H1 (cell line): ENCODE measurements around the gene PLSCR3. TPM values are rescaled to one million over a fixed set of nuclear protein-coding genes. Genes with fewer than 3 reads are reported as not detected.

ENCODE experiments used
- CTCF ChIA-PET: fragments of 300-600 bp; sonication (Branson Sonifier 250); formaldehyde crosslinking; loops from one replicate; lab custom pipeline; 2021; ENCODE audit not compliant: partially characterized antibody; lab: Charles Lee
- POLR2A ChIA-PET: fragments of 300-600 bp; sonication (Branson Sonifier 250); formaldehyde crosslinking; loops from one replicate; lab custom pipeline; 2021; ENCODE audit warnings: inconsistent platforms; ENCODE audit not compliant: partially characterized antibody; lab: Charles Lee
- DNase-seq, 2 experiments: peaks; one replicate each; pipeline versions ENCODE4 v3.0.0 to v3.0.0-alpha.2; 2010 to 2022; ENCODE audit warnings: low spot score in 2 of 2, low read depth in 1 of 2, mixed read lengths in 1 of 2
- FAIRE-seq: peaks from 2 replicates; lab custom pipeline; 2011; peaks lifted over from hg19 to GRCh38; lab: Jason Lieb, UNC
- H2AFZ ChIP-seq: 2 replicates; pipeline ENCODE4 v1.8.1; 2012; ENCODE audit warnings: low read length, inconsistent platforms
- H2AK5ac ChIP-seq: 2 replicates; pipeline ENCODE4 v1.6.1; 2013; ENCODE audit warnings: low read depth, low read length
- H2BK120ac ChIP-seq: replicated peaks from 2 replicates; pipeline ENCODE3; 2013; ENCODE audit warnings: low read depth, low read length, inconsistent platforms
- H2BK12ac ChIP-seq: 2 replicates; pipeline ENCODE4 v1.6.1; 2013; ENCODE audit warnings: low read depth, low read length
- H2BK15ac ChIP-seq: 2 replicates; pipeline ENCODE4 v1.6.1; 2013; ENCODE audit warnings: low read length
- H2BK20ac ChIP-seq: 2 replicates; pipeline ENCODE4 v1.6.1; 2013; ENCODE audit warnings: low read length
- H2BK5ac ChIP-seq: 2 replicates; pipeline ENCODE4 v1.6.1; 2013; ENCODE audit warnings: low read depth, low read length
- H3K14ac ChIP-seq: 2 replicates; pipeline ENCODE4 v1.6.1; 2013; ENCODE audit warnings: inconsistent platforms; ENCODE audit not compliant: insufficient read length
- H3K18ac ChIP-seq: 2 replicates; pipeline ENCODE4 v1.6.1; 2013; ENCODE audit warnings: low read length; ENCODE audit errors: extremely low read depth
- H3K23ac ChIP-seq: 2 replicates; pipeline ENCODE4 v1.6.1; 2013; ENCODE audit warnings: inconsistent platforms; ENCODE audit not compliant: insufficient read length
- H3K23me2 ChIP-seq: 2 replicates; pipeline ENCODE4 v1.6.1; 2013; ENCODE audit warnings: low read depth, low read length
- H3K27ac ChIP-seq: 2 replicates; pipeline ENCODE4 v1.6.1; 2011; ENCODE audit warnings: low read depth, low read length, inconsistent platforms
- H3K27me3 ChIP-seq, 4 experiments: replicated peaks in 1 of 4; 1 replicate in 1 of 4; 2 replicates in 3 of 4; pipeline versions ENCODE4 v1.6.1 to v1.8.1; 2011 to 2013; ENCODE audit warnings: low read length in 3 of 4, mild to moderate bottlenecking in 3 of 4, inconsistent platforms in 2 of 4, mixed read lengths in 2 of 4, moderate library complexity in 1 of 4; ENCODE audit not compliant: control insufficient read depth in 3 of 4, insufficient read depth in 3 of 4; ENCODE audit errors: extremely low read depth in 1 of 4
- H3K36me3 ChIP-seq, 4 experiments: 2 replicates each; pipeline versions ENCODE4 v1.6.1 to v1.8.1; 2011 to 2013; ENCODE audit warnings: mild to moderate bottlenecking in 4 of 4, low read length in 3 of 4, moderate library complexity in 2 of 4, control low read depth in 1 of 4, inconsistent platforms in 1 of 4; ENCODE audit not compliant: insufficient read depth in 4 of 4, control insufficient read depth in 2 of 4
- H3K4ac ChIP-seq: replicated peaks from 2 replicates; pipeline ENCODE3; 2013; ENCODE audit warnings: low read length, low read depth, mixed read lengths, inconsistent platforms; ENCODE audit not compliant: insufficient read length
- H3K4me1 ChIP-seq, 4 experiments: replicated peaks in 1 of 4; 1 replicate in 1 of 4; 2 replicates in 3 of 4; pipeline versions ENCODE4 v1.6.1 to v1.8.1; 2011 to 2013; ENCODE audit warnings: low read length in 3 of 4, inconsistent platforms in 2 of 4, mixed read lengths in 1 of 4; ENCODE audit not compliant: insufficient read depth in 4 of 4, control insufficient read depth in 3 of 4
- H3K4me2 ChIP-seq, 2 experiments: 2 replicates each; pipeline versions ENCODE4 v1.6.1 to v1.8.1; 2011 to 2013; ENCODE audit warnings: low read depth in 2 of 2, low read length in 2 of 2, control low read depth in 1 of 2, inconsistent platforms in 1 of 2, mild to moderate bottlenecking in 1 of 2; ENCODE audit not compliant: insufficient read depth in 1 of 2
- H3K4me3 ChIP-seq, 4 experiments: fragments of 200-600, 300-600 bp in 1 of 4; sonication (generic), shearing (Covaris generic), sonication (Bioruptor Twin) in 1 of 4; 2 replicates each; pipeline versions ENCODE4 v1.5.1 to v1.8.1; 2011 to 2016; ENCODE audit warnings: low read length in 4 of 4, low read depth in 3 of 4, control low read depth in 2 of 4, inconsistent platforms in 2 of 4, mild to moderate bottlenecking in 2 of 4, mixed read lengths in 1 of 4, moderate library complexity in 1 of 4; ENCODE audit not compliant: insufficient read depth in 2 of 4; ENCODE audit errors: extremely low read depth in 1 of 4
- H3K56ac ChIP-seq: replicated peaks from 2 replicates; pipeline ENCODE3; 2013; ENCODE audit warnings: low read depth, mild to moderate bottlenecking, mixed read lengths, low read length, inconsistent platforms; ENCODE audit not compliant: insufficient read length
- H3K79me1 ChIP-seq: 2 replicates; pipeline ENCODE4 v1.6.1; 2013; ENCODE audit warnings: low read depth, low read length, control low read depth
- H3K79me2 ChIP-seq, 2 experiments: 2 replicates each; pipeline versions ENCODE4 v1.6.1 to v1.8.1; 2012 to 2013; ENCODE audit warnings: low read length in 2 of 2, mild to moderate bottlenecking in 2 of 2, inconsistent platforms in 1 of 2; ENCODE audit not compliant: insufficient read depth in 2 of 2, control insufficient read depth in 1 of 2
- H3K9ac ChIP-seq, 4 experiments: replicated peaks in 1 of 4; 1 replicate in 1 of 4; 2 replicates in 3 of 4; pipeline versions ENCODE4 v1.6.1 to v1.8.1; 2011 to 2013; ENCODE audit warnings: low read depth in 3 of 4, low read length in 3 of 4, control low read depth in 2 of 4, mild to moderate bottlenecking in 2 of 4, moderate library complexity in 2 of 4, inconsistent platforms in 1 of 4; ENCODE audit errors: extremely low read depth in 1 of 4
- H3K9me3 ChIP-seq, 2 experiments: 2 replicates each; pipeline versions ENCODE4 v1.6.1 to v1.8.1; 2012 to 2013; ENCODE audit warnings: mild to moderate bottlenecking in 2 of 2, moderate library complexity in 2 of 2, control low read depth in 1 of 2, inconsistent platforms in 1 of 2, low read depth in 1 of 2, low read length in 1 of 2, mixed read lengths in 1 of 2; ENCODE audit not compliant: insufficient read depth in 2 of 2
- H4K20me1 ChIP-seq, 2 experiments: replicated peaks in 1 of 2; 2 replicates each; pipeline versions ENCODE3 to v1.8.1; 2011 to 2013; ENCODE audit warnings: inconsistent platforms in 2 of 2, low read length in 2 of 2, mild to moderate bottlenecking in 1 of 2; ENCODE audit not compliant: insufficient read depth in 2 of 2, control insufficient read depth in 1 of 2
- H4K5ac ChIP-seq: 2 replicates; pipeline ENCODE4 v1.6.1; 2013; ENCODE audit warnings: low read length, low read depth, mixed read lengths, inconsistent platforms; ENCODE audit not compliant: insufficient read length
- H4K8ac ChIP-seq: 2 replicates; pipeline ENCODE4 v1.8.0; 2013; ENCODE audit warnings: mild to moderate bottlenecking, moderate library complexity, low read length, inconsistent platforms; ENCODE audit not compliant: insufficient read depth; ENCODE audit errors: extremely low read depth
- H4K91ac ChIP-seq: replicated peaks from 2 replicates; pipeline ENCODE3; 2013; ENCODE audit warnings: low read length, mixed read lengths, inconsistent platforms; ENCODE audit not compliant: insufficient read length
- SP4 ChIP-seq: IDR thresholded peaks from 2 replicates; pipeline ENCODE4 v1.6.1; 2012; ENCODE audit warnings: low read length, inconsistent platforms
- TEAD4 ChIP-seq: IDR thresholded peaks from 2 replicates; pipeline ENCODE4 v1.6.1; 2012; ENCODE audit warnings: low read depth, low read length, inconsistent platforms, mixed read lengths
- WGBS, 2 experiments: shearing (Covaris generic) in 1 of 2; methylation state at CpG; one replicate each; pipeline versions ENCODE4 v1.1.6 to v1.1.7; 2013 to 2015; ENCODE audit warnings: low lambda C conversion rate in 2 of 2, mixed read lengths in 2 of 2, inconsistent platforms in 1 of 2, low coverage in 1 of 2, missing lambda C conversion rate in 1 of 2; ENCODE audit not compliant: insufficient replicate concordance in 2 of 2, insufficient coverage in 1 of 2, insufficient read length in 1 of 2; ENCODE audit errors: extremely low coverage in 1 of 2, missing lambda C conversion rate in 1 of 2; 5-methylcytosine and 5-hydroxymethylcytosine counted together
- polyA plus RNA-seq, 7 experiments: library from polyadenylated mRNA; depleted of rRNA in 3 of 7; stranded (reverse) in 5 of 7; unstranded in 2 of 7; fragments of >200 nt in 5 of 7; fragments of 200-250 nt in 2 of 7; gene quantifications; 1 replicate in 5 of 7; 2 replicates in 1 of 7; 4 replicates in 1 of 7; pipeline versions ENCODE4 v1.2.1 to v1.2.3, GENCODE V29; 2011 to 2013; ENCODE audit warnings: missing spikeins in 2 of 7, mixed read lengths in 2 of 7
- total RNA-seq: library from RNA; stranded (reverse); fragmentation: NEBNext Ultra II Directional; extraction: Animal tissue kit (Norgen Biotek cat#: 25700); gene quantifications from 2 replicates; pipeline ENCODE4 v1.2.1, GENCODE V29; 2021

Gene PLSCR3
- total and polyA plus RNA-seq, 2 of the 8 experiments (the other 6 are each of a cell fraction or from before 2014, with no cell fraction given) = 36.1 to 38.7 TPM

DNA sequence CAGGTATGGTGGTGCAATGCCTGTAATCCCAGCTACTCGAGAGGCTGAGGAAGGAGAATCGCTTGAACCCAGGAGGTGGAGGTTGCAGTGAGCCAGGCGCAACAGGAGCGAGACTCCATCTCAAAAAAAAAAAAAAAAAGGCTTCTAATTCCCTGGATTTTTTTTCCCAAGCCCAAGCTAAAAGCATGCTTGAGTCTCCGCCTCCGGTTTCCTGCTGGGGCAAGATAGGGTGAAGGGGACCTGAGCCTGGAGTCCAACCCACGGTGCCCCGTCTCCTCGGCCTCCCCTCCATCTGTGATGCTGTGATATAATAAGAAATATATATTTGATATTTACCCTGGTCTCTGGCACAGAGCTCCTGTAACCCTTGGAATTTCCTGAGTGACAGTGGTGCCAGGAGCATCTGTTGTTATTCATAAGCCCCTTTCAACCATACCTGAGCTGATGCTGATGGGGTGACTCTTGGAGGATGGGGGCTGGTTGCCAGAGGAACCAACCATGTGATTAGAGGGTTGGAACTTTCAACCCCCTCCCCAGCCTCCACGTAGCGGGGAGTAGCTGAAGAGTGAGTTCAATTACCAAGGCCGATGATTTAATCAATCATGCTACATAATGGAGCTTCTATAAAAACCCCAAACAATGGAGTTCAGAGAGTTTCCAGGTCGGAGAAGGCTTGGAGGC is 26.3 kb downstream of the PLSCR3 start:
- 0 out of 2 replicates have a peak overlapping the region, but pooled peaks have one; percentile 27 for H2BK12ac ChIP-seq
- no peak overlapping the region for H3K23ac ChIP-seq
- no peak overlapping the region for H3K27ac ChIP-seq
- no peaks in the 10 kb centered on the region for H4K20me1 ChIP-seq
- H3K36me3 ChIP-seq = no peaks in the 10 kb centered on the region
- DNase-seq (no peak), FAIRE-seq (no peak)
- H3K4ac ChIP-seq = no peak overlapping the region
- no peak overlapping the region for H3K14ac ChIP-seq
- 68% methylated on average over 11 of the region's 13 CpGs; no CpG with 5 or more reads in 1 of the 2 experiments for WGBS, 2 experiments
- TF ChIP-seq SP4 (no peak), TEAD4 (0 out of 2 replicates have a peak, but pooled peaks have one; percentile 6)
- H3K4me2 ChIP-seq = peak overlapping the region; percentile 51 to 52
- H2AFZ ChIP-seq = peak overlapping the region; percentile 1; the same call in 1 of the 2 replicates
- peak overlapping the region in 1 of 4 experiments; percentile 37; a peak in 1 of 8 replicates for H3K4me3 ChIP-seq
- CTCF ChIA-PET = interaction anchor here (0.6 to 2.5 kb wide), 9 partner anchors 12 to 193 kb away, joined by 3 to 16 read pairs (median 3); partner anchors contain the start of gene TMEM95
- peak overlapping the region; percentile 33 for H2BK120ac ChIP-seq
- no peaks in the 10 kb centered on the region for H3K79me2 ChIP-seq
- peak overlapping the region; percentile 54 for H4K91ac ChIP-seq
- no peaks in the 10 kb centered on the region for H3K79me1 ChIP-seq
- no peak overlapping the region for H4K8ac ChIP-seq
- H3K9me3 ChIP-seq = no peaks in the 10 kb centered on the region
- H3K4me1 ChIP-seq = peaks cover 0 to 11% (median 4%) of the 10 kb centered on the region in 4 experiments; a peak in 5 of 7 replicates
- no peak overlapping the region for H2AK5ac ChIP-seq
- 0 out of 2 replicates have a peak overlapping the region, but pooled peaks have one; percentile 31 for H2BK15ac ChIP-seq
- H3K27me3 ChIP-seq = no peaks in the 10 kb centered on the region
- H2BK20ac ChIP-seq = no peak overlapping the region
- no peak overlapping the region for H3K9ac ChIP-seq
- H2BK5ac ChIP-seq = no peak overlapping the region
- H3K56ac ChIP-seq = no peak overlapping the region
- H4K5ac ChIP-seq = no peak overlapping the region
- POLR2A ChIA-PET = interaction anchor here (0.6 to 2.7 kb wide), 13 partner anchors 11 to 213 kb away, joined by 3 to 10 read pairs (median 3); partner anchors contain the start of genes POLR2A, TMEM256, TMEM95 and TNK1
- no peak overlapping the region for H3K18ac ChIP-seq
- no peaks in the 10 kb centered on the region for H3K23me2 ChIP-seq
